Uterus (tissue), 4 donors: ENCODE data around the gene CSTF3. TPM values are rescaled to one million over a fixed set of nuclear protein-coding genes. Genes with fewer than 3 reads are reported as not detected.

Experiments used
- DNase-seq, 2 donors: peaks; one replicate each; pipeline ENCODE4 v3.0.0-alpha.2; 2019 to 2020
- H3K27ac ChIP-seq, 2 donors: fragments of 200-600 bp; sonication (generic); 1 replicate in 1 of 2; 2 replicates in 1 of 2; pipeline ENCODE4 v1.5.1; 2016 to 2018
- H3K27me3 ChIP-seq, 2 donors: fragments of 200-600 bp; sonication (generic); one replicate each; pipeline ENCODE4 v1.5.1; 2018 to 2019; ENCODE audit warnings: control low read depth in 1 of 2
- H3K36me3 ChIP-seq, 2 donors: fragments of 200-600 bp; sonication (generic); one replicate each; pipeline ENCODE4 v1.5.1; 2019; ENCODE audit warnings: control low read depth in 1 of 2
- H3K4me1 ChIP-seq, 2 donors: fragments of 200-600 bp; sonication (generic); one replicate each; pipeline ENCODE4 v1.5.1; 2018 to 2019; ENCODE audit warnings: control low read depth in 1 of 2
- H3K4me3 ChIP-seq, 2 donors: fragments of 200-600 bp; sonication (generic); 1 replicate in 1 of 2; 2 replicates in 1 of 2; pipeline ENCODE4 v1.5.1; 2018 to 2019; ENCODE audit warnings: mild to moderate bottlenecking in 1 of 2
- H3K9me3 ChIP-seq, 2 donors: fragments of 200-600 bp; sonication (generic); one replicate each; pipeline ENCODE4 v1.5.1; 2019; ENCODE audit warnings: control low read depth in 1 of 2
- POLR2A ChIP-seq, 2 donors: fragments of 450-650 bp; IDR thresholded peaks; one replicate each; pipeline ENCODE4 v1.6.1; 2016; ENCODE audit warnings: antibody characterized with exemption in 2 of 2, mild to moderate bottlenecking in 1 of 2, moderate library complexity in 1 of 2
- intact Hi-C: fragments of 100-400 bp; cut with DNase I; formaldehyde crosslinking; loops from one replicate; pipeline ENCODE4 v1.15.1; 2023; ENCODE audit warnings: low total_unique reads
- total RNA-seq, 4 donors: library from RNA; depleted of rRNA in 3 of 4; stranded (reverse); fragments of >200 nt in 3 of 4; gene quantifications; one replicate each; pipeline versions ENCODE4 v1.1.0 to v1.2.4, GENCODE V29; 2014 to 2023
- TF ChIP-seq, protein P1 (sequence below), 4 experiments: fragments of 200-600 bp in 2 of 4; fragments of 450-650 bp in 2 of 4; sonication (generic) in 2 of 4; IDR thresholded peaks; one replicate each; pipeline ENCODE4 v1.5.1; 2016 to 2019; ENCODE audit warnings: antibody characterized with exemption in 4 of 4, mild to moderate bottlenecking in 2 of 4, moderate library complexity in 1 of 4
- donor health status: DM: yes; HTN: yes; CAD: no.

The CSTF3 gene
- total RNA-seq, 4 donors from 2014 or later, result 7.9 to 53.0 (median 19.0) TPM

GRCh38 chr11:33116535-33116934 is 44.7 kb downstream of the CSTF3 start:
- DNase-seq, result no peak
- no peaks in the 10 kb centered on the region for H3K27me3 ChIP-seq
- H3K4me1 ChIP-seq, result no peaks in the 10 kb centered on the region
- H3K27ac ChIP-seq, result no peak overlapping the region
- no peaks in the 10 kb centered on the region for H3K36me3 ChIP-seq
- no peak overlapping the region for H3K4me3 ChIP-seq
- TF ChIP-seq, protein P1, sequence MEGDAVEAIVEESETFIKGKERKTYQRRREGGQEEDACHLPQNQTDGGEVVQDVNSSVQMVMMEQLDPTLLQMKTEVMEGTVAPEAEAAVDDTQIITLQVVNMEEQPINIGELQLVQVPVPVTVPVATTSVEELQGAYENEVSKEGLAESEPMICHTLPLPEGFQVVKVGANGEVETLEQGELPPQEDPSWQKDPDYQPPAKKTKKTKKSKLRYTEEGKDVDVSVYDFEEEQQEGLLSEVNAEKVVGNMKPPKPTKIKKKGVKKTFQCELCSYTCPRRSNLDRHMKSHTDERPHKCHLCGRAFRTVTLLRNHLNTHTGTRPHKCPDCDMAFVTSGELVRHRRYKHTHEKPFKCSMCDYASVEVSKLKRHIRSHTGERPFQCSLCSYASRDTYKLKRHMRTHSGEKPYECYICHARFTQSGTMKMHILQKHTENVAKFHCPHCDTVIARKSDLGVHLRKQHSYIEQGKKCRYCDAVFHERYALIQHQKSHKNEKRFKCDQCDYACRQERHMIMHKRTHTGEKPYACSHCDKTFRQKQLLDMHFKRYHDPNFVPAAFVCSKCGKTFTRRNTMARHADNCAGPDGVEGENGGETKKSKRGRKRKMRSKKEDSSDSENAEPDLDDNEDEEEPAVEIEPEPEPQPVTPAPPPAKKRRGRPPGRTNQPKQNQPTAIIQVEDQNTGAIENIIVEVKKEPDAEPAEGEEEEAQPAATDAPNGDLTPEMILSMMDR (IDR thresholded peaks at IDR 0.05), result no peak
- no peak for TF ChIP-seq POLR2A (IDR thresholded peaks at IDR 0.05)
- no peaks in the 10 kb centered on the region for H3K9me3 ChIP-seq
- intact Hi-C loops, result no loop called here

DNA sequence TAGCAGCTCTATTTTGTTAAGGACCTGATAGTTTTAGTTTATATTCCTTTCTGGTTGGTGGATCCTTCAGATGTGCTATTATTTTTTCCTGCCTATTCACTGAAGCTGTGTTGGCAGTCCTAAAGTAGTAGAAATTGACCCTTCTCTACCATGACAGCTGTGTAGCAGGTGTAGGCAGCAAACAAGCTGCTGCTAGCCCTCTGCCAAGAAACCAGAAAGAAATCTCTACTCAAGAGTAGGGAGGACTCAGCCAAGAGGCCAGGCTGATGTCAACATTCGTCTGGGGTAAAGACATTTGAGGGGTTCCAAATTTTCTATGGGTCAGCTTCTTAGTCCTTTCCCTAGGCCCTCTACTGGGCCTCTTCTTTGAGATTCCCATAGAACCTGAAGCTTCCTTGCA is 51.2 kb downstream of the CSTF3 start:
- H3K36me3 ChIP-seq, result no peaks in the 10 kb centered on the region
- H3K27me3 ChIP-seq, result no peaks in the 10 kb centered on the region
- DNase-seq, result no peak
- H3K4me3 ChIP-seq, result no peak overlapping the region
- no peaks in the 10 kb centered on the region for H3K4me1 ChIP-seq
- TF ChIP-seq POLR2A (IDR thresholded peaks at IDR 0.05), result no peak
- TF ChIP-seq, protein P1 (IDR thresholded peaks at IDR 0.05), result no peak
- no peaks in the 10 kb centered on the region for H3K9me3 ChIP-seq
- H3K27ac ChIP-seq, result no peak overlapping the region
- intact Hi-C loops, result no loop called here

- Histone ChIP-seq H3K9me3 (no peaks in the 10 kb centered on the region), H3K4me1 (no peaks in the 10 kb centered on the region), H3K4me3 (no peak overlapping the region), H3K27ac (no peak overlapping the region), H3K27me3 (no peaks in the 10 kb centered on the region), H3K36me3 (no peaks in the 10 kb centered on the region)
- intact Hi-C loops, result no loop called here
- no peak for TF ChIP-seq POLR2A (IDR thresholded peaks at IDR 0.05)
- TF ChIP-seq, protein P1 (IDR thresholded peaks at IDR 0.05), result no peak
- DNase-seq, result no peak
Measured at GRCh38 chr11:33109294-33109895, 51.9 kb downstream of the CSTF3 start.

DNA sequence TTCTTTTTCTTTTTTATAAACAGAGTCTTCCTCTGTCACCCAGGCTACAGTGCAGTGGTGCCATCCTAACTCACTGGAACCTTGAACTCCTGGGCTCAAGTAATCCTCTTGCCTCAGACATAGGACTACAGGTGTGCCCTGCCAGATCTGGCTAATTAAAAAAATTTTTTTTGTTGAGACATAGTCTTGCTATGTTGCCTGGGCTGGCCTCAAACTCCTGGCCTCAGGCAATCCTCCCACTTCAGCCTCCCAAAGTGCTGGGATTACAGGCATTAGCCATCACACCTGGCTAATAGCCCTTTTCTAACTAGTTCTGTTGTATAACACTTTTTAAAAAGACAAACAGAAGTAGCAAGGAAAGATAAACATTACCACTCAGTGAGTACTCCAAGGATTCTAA is 57.4 kb downstream of the CSTF3 start:
- Histone ChIP-seq H3K36me3 (no peaks in the 10 kb centered on the region), H3K4me3 (no peak overlapping the region), H3K4me1 (no peaks in the 10 kb centered on the region), H3K9me3 (no peaks in the 10 kb centered on the region), H3K27me3 (no peaks in the 10 kb centered on the region), H3K27ac (no peak overlapping the region)
- TF ChIP-seq POLR2A (IDR thresholded peaks at IDR 0.05), result no peak
- TF ChIP-seq, protein P1 (IDR thresholded peaks at IDR 0.05), result no peak
- intact Hi-C loops, result no loop called here
- no peak for DNase-seq

DNA sequence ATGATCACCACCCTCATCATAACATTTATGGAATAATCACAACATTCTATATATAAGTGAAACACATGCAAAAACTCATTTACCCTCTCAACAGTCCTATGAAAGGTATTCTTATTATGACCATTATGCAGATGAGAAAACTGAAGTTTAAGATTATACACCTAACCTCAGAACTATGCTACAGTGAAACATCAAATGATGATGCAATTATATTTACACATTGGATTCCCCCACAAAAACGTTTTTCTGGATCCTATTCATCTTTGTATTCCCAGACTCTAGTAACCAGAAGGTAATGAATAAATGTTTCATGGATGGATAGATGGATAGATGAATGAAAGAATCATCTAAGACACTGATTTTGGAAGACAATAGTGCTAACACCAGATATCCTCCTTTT is 67.1 kb downstream of the CSTF3 start:
- intact Hi-C loops, result no loop called here
- Histone ChIP-seq H3K4me3 (no peak overlapping the region), H3K9me3 (no peaks in the 10 kb centered on the region), H3K27me3 (no peaks in the 10 kb centered on the region), H3K27ac (no peak overlapping the region), H3K4me1 (no peaks in the 10 kb centered on the region), H3K36me3 (no peaks in the 10 kb centered on the region)
- no peak for TF ChIP-seq POLR2A (IDR thresholded peaks at IDR 0.05)
- TF ChIP-seq, protein P1 (IDR thresholded peaks at IDR 0.05), result no peak
- no peak for DNase-seq
